K562 (cell line): ENCODE results near the gene ACRBP. TPM values are rescaled to one million over a fixed set of nuclear protein-coding genes. Genes with fewer than 3 reads are reported as not detected.

ENCODE experiments used
- BHLHE40 ChIP-seq: IDR thresholded peaks from 2 replicates; pipeline ENCODE4 v1.6.1; 2011; ENCODE audit warnings: low read length, improper control_type of control experiment
- CBX3 ChIP-seq, 2 experiments: IDR thresholded peaks; 1 replicate in 1 of 2; 2 replicates in 1 of 2; pipeline ENCODE4 v1.6.1; 2012; ENCODE audit warnings: inconsistent platforms in 2 of 2, low read length in 2 of 2, borderline replicate concordance in 1 of 2, control low read depth in 1 of 2
- DDX20 ChIP-seq: fragments of 450-650 bp; IDR thresholded peaks from 2 replicates; pipeline ENCODE4 v1.6.1; 2016; ENCODE audit warnings: missing genetic modification characterization, low read depth, mild to moderate bottlenecking, missing compliant biosample characterization, moderate library complexity
- ELF2 ChIP-seq: fragments of 250-450 bp; sonication (Bioruptor Pico); IDR thresholded peaks from 2 replicates; pipeline ENCODE4 v1.5.0; 2021; ENCODE audit warnings: mild to moderate bottlenecking
- ESRRB ChIP-seq: fragments of 250-450 bp; sonication (Bioruptor Pico); IDR thresholded peaks from 2 replicates; pipeline ENCODE4 v1.5.0; 2020; ENCODE audit warnings: mild to moderate bottlenecking, moderate library complexity, borderline replicate concordance
- HDAC8 ChIP-seq: fragments of 450-650 bp; IDR thresholded peaks from 2 replicates; pipeline ENCODE4 v1.6.1; 2016; ENCODE audit warnings: mild to moderate bottlenecking, missing genetic modification characterization, moderate library complexity, missing compliant biosample characterization
- MYC ChIP-seq, 2 experiments: fragments of 250-450 bp in 1 of 2; sonication (Bioruptor Pico) in 1 of 2; IDR thresholded peaks; 2 replicates each; pipeline versions ENCODE4 v1.5.1 to v1.6.1; 2012 to 2021; ENCODE audit warnings: low read depth in 2 of 2, borderline replicate concordance in 1 of 2, improper control_type of control experiment in 1 of 2, low read length in 1 of 2, mild to moderate bottlenecking in 1 of 2, moderate library complexity in 1 of 2
- NEUROD1 ChIP-seq: fragments of 150-350 bp; IDR thresholded peaks from 2 replicates; pipeline ENCODE4 v1.6.1; 2014; ENCODE audit warnings: borderline replicate concordance, low read length, low read depth; ENCODE audit not compliant: partially characterized antibody
- TAF7 ChIP-seq: fragments of 450-650 bp; IDR thresholded peaks from 2 replicates; pipeline ENCODE4 v1.6.1; 2016; ENCODE audit warnings: missing genetic modification characterization, missing compliant biosample characterization
- TARDBP ChIP-seq: fragments of 450-650 bp; IDR thresholded peaks from 2 replicates; pipeline ENCODE4 v1.6.1; 2016
- ZFPM2 ChIP-seq: fragments of 250-450 bp; sonication (Bioruptor Pico); IDR thresholded peaks from 2 replicates; pipeline ENCODE4 v1.5.1; 2022; ENCODE audit warnings: mild to moderate bottlenecking
- ZNF134 ChIP-seq: fragments of 250-450 bp; sonication (Bioruptor Pico); conservative IDR thresholded peaks from 2 replicates; pipeline ENCODE4 v1.4.0; 2020
- polyA plus RNA-seq, 8 experiments: library from polyadenylated mRNA; depleted of rRNA in 4 of 8; stranded (reverse) in 5 of 8; unstranded in 3 of 8; fragments of >200 nt; fragmentation: Nextera tagmentation in 2 of 8; fragmentation: Illumina TruSeq in 1 of 8; extraction: Ambion mirVana in 2 of 8; extraction: Trizol in 1 of 8; gene quantifications; 2 replicates each; pipeline versions ENCODE4 v1.2.1 to v1.2.3, GENCODE V29; 2011 to 2014; ENCODE audit warnings: inconsistent platforms in 1 of 8, missing spikeins in 1 of 8
- total RNA-seq, 7 experiments: library from RNA; depleted of rRNA in 6 of 7; stranded (reverse); fragments of >200 nt in 6 of 7; fragmentation: Illumina TruSeq in 2 of 7; extraction: Trizol in 2 of 7; gene quantifications; 2 replicates each; pipeline versions ENCODE4 v1.2.1 to v1.2.3, GENCODE V29; 2011 to 2021; ENCODE audit warnings: low replicate concordance in 1 of 7
- TF ChIP-seq, protein P1 (sequence below), 2 experiments: IDR thresholded peaks; 2 replicates each; pipeline ENCODE4 v1.6.1; 2011; ENCODE audit warnings: borderline replicate concordance in 1 of 2, control low read depth in 1 of 2, low read depth in 1 of 2, low read length in 1 of 2, mild to moderate bottlenecking in 1 of 2, mixed read lengths in 1 of 2, moderate library complexity in 1 of 2; ENCODE audit not compliant: insufficient read depth in 1 of 2, insufficient read length in 1 of 2, poor library complexity in 1 of 2, severe bottlenecking in 1 of 2; ENCODE audit errors: extremely low read depth in 1 of 2
- TF ChIP-seq, protein P2 (sequence below), 2 experiments: fragments of 450-650 bp in 1 of 2; IDR thresholded peaks; 2 replicates each; pipeline ENCODE4 v1.6.1; 2011 to 2017; ENCODE audit warnings: low read depth in 2 of 2, antibody characterized with exemption in 1 of 2, borderline replicate concordance in 1 of 2, low read length in 1 of 2, mild to moderate bottlenecking in 1 of 2, mixed read lengths in 1 of 2; ENCODE audit not compliant: control insufficient read depth in 1 of 2
- TF ChIP-seq, protein P3 (sequence below): fragments of 450-650 bp; formaldehyde crosslinking; IDR thresholded peaks from 2 replicates; pipeline ENCODE4 v1.4.0; 2020; ENCODE audit warnings: mild to moderate bottlenecking, moderate library complexity
- TF ChIP-seq, protein P4 (sequence below), 3 experiments: IDR thresholded peaks in 2 of 3; conservative IDR thresholded peaks in 1 of 3; 2 replicates each; pipeline ENCODE4 v1.5.1; 2011 to 2012; ENCODE audit warnings: low read length in 3 of 3, mild to moderate bottlenecking in 3 of 3, control low read depth in 2 of 3, improper control_type of control experiment in 1 of 3, inconsistent platforms in 1 of 3, low read depth in 1 of 3, mixed read lengths in 1 of 3, moderate library complexity in 1 of 3; ENCODE audit not compliant: insufficient read depth in 2 of 3
- TF ChIP-seq, protein P5 (sequence below): fragments of 450-650 bp; IDR thresholded peaks from 2 replicates; pipeline ENCODE4 v1.6.1; 2016

ACRBP gene
- total and polyA plus RNA-seq, 9 of the 15 experiments (the other 6 are each of a cell fraction or from before 2014, with no cell fraction given) = 3.1 to 31.8 (median 8.4) TPM

DNA sequence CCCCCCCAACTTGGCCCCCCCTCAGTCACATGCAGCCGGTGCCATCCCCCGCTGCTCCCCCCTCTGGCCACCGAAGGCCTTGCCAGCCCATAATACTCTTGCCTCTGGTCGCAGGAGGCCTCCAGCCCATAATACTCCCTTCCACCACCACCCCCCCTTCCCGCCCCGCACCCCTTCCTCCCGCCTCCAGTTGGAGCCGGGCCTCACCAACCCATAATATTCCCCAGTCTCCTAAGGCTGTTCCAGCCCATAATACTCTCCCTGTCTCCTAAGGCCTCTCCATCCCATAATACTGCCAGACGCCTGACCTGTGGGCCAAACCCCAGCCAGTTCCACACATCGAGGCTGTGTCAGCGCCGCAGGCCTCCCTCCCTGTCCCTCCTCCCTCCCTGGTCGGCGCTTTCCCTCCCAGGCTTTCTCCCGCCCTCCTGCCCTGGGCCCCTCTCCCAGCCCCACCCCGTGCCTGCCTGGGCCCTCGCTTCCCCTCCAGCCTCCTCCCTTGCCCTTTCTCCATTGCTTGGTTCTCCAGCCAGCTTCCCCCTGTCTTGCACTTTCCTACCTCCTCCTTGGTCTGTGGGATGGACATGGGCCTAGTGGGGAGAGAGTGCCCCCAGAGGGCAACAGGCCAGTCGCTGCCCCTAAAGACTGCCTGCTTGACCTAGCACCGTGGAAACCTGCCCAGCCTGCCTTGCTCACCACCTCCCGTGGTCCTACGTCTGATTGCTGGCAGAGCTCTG, 33.3 kb downstream of the ACRBP start (continued):
- TF ChIP-seq, protein P1, sequence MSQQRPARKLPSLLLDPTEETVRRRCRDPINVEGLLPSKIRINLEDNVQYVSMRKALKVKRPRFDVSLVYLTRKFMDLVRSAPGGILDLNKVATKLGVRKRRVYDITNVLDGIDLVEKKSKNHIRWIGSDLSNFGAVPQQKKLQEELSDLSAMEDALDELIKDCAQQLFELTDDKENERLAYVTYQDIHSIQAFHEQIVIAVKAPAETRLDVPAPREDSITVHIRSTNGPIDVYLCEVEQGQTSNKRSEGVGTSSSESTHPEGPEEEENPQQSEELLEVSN (IDR thresholded peaks at IDR 0.05; ENCODE audit: borderline replicate concordance in 1 of 2, extremely low read depth in 1 of 2, insufficient read depth in 1 of 2, insufficient read length in 1 of 2, low read depth in 1 of 2, low read length in 1 of 2, poor library complexity in 1 of 2, severe bottlenecking in 1 of 2) = peak; percentile 44 to 81
- no peak for TF ChIP-seq HDAC8 (tag)
- TF ChIP-seq BHLHE40 = peak; percentile 44; the same call in 1 of the 2 replicates
- TF ChIP-seq, protein P2, sequence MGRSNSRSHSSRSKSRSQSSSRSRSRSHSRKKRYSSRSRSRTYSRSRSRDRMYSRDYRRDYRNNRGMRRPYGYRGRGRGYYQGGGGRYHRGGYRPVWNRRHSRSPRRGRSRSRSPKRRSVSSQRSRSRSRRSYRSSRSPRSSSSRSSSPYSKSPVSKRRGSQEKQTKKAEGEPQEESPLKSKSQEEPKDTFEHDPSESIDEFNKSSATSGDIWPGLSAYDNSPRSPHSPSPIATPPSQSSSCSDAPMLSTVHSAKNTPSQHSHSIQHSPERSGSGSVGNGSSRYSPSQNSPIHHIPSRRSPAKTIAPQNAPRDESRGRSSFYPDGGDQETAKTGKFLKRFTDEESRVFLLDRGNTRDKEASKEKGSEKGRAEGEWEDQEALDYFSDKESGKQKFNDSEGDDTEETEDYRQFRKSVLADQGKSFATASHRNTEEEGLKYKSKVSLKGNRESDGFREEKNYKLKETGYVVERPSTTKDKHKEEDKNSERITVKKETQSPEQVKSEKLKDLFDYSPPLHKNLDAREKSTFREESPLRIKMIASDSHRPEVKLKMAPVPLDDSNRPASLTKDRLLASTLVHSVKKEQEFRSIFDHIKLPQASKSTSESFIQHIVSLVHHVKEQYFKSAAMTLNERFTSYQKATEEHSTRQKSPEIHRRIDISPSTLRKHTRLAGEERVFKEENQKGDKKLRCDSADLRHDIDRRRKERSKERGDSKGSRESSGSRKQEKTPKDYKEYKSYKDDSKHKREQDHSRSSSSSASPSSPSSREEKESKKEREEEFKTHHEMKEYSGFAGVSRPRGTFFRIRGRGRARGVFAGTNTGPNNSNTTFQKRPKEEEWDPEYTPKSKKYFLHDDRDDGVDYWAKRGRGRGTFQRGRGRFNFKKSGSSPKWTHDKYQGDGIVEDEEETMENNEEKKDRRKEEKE (IDR thresholded peaks at IDR 0.05; ENCODE audit: borderline replicate concordance in 1 of 2, control insufficient read depth in 1 of 2, low read depth in 2 of 2, low read length in 1 of 2) = no peak
- TF ChIP-seq, protein P3, sequence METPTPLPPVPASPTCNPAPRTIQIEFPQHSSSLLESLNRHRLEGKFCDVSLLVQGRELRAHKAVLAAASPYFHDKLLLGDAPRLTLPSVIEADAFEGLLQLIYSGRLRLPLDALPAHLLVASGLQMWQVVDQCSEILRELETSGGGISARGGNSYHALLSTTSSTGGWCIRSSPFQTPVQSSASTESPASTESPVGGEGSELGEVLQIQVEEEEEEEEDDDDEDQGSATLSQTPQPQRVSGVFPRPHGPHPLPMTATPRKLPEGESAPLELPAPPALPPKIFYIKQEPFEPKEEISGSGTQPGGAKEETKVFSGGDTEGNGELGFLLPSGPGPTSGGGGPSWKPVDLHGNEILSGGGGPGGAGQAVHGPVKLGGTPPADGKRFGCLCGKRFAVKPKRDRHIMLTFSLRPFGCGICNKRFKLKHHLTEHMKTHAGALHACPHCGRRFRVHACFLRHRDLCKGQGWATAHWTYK (CRISPR knock-in tag) = 0 out of 2 replicates have a peak, but pooled peaks have one; percentile 80
- peak; percentile 43 for TF ChIP-seq NEUROD1
- TF ChIP-seq, protein P4, sequence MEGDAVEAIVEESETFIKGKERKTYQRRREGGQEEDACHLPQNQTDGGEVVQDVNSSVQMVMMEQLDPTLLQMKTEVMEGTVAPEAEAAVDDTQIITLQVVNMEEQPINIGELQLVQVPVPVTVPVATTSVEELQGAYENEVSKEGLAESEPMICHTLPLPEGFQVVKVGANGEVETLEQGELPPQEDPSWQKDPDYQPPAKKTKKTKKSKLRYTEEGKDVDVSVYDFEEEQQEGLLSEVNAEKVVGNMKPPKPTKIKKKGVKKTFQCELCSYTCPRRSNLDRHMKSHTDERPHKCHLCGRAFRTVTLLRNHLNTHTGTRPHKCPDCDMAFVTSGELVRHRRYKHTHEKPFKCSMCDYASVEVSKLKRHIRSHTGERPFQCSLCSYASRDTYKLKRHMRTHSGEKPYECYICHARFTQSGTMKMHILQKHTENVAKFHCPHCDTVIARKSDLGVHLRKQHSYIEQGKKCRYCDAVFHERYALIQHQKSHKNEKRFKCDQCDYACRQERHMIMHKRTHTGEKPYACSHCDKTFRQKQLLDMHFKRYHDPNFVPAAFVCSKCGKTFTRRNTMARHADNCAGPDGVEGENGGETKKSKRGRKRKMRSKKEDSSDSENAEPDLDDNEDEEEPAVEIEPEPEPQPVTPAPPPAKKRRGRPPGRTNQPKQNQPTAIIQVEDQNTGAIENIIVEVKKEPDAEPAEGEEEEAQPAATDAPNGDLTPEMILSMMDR (IDR thresholded peaks at IDR 0.05 in 2 of 3, conservative IDR thresholded peaks at IDR 0.05 in 1 of 3; ENCODE audit: insufficient read depth in 2 of 3, low read depth in 1 of 3, low read length in 3 of 3) = peak; percentile 24 to 44 (median 27); a peak in 2 of 6 replicates
- TF ChIP-seq, protein P5, sequence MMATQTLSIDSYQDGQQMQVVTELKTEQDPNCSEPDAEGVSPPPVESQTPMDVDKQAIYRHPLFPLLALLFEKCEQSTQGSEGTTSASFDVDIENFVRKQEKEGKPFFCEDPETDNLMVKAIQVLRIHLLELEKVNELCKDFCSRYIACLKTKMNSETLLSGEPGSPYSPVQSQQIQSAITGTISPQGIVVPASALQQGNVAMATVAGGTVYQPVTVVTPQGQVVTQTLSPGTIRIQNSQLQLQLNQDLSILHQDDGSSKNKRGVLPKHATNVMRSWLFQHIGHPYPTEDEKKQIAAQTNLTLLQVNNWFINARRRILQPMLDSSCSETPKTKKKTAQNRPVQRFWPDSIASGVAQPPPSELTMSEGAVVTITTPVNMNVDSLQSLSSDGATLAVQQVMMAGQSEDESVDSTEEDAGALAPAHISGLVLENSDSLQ = peak; percentile 65
- peak; percentile 81 for TF ChIP-seq TARDBP
- no peak for TF ChIP-seq DDX20
- no peak for TF ChIP-seq ELF2 (CRISPR knock-in tag)
- TF ChIP-seq MYC (IDR thresholded peaks at IDR 0.05; ENCODE audit: low read depth, low read length) = peak; percentile 56; the same call in 1 of the 2 replicates
- no peak for TF ChIP-seq MYC (CRISPR knock-in tag; IDR thresholded peaks at IDR 0.05; ENCODE audit: borderline replicate concordance, low read depth)
- no peak for TF ChIP-seq ESRRB (CRISPR knock-in tag)
- no peak for TF ChIP-seq ZNF134
- no peak for TF ChIP-seq ZFPM2 (CRISPR knock-in tag)
- TF ChIP-seq TAF7 (tag) = 0 out of 2 replicates have a peak, but pooled peaks have one; percentile 12
- TF ChIP-seq CBX3 (IDR thresholded peaks at IDR 0.05; ENCODE audit: borderline replicate concordance in 1 of 2, low read length in 2 of 2) = no peak
